ENCODE data around the gene FHAD1. TPM values are rescaled to one million over a fixed set of nuclear protein-coding genes. Genes with fewer than 3 reads are reported as not detected.

The FHAD1 gene
- total and polyA plus RNA-seq, 2 donors (not counting 3 experiments of a cell fraction or from before 2014, with no cell fraction given), result 0.04 to 0.69 TPM

- DNase-seq (ENCODE audit: low read depth, low spot score), result no peak
- ChIA-PET CTCF (interaction anchor here (1.1 to 1.6 kb wide), 6 partner anchors 11 to 171 kb away, joined by 3 to 17 read pairs (median 3); no protein-coding TSS in a partner anchor), POLR2A (no interaction called here)
- no TSS peak for BruUV-seq (replicated peaks)
- Histone ChIP-seq H3K9ac (replicated peaks; ENCODE audit: extremely low read depth, insufficient read depth, low read length) (no peak overlapping the region), H3K4me3 (replicated peaks in 1 of 3; ENCODE audit: insufficient read depth in 1 of 3, low read depth in 1 of 3, low read length in 3 of 3) (no peak overlapping the region), H4K20me1 (replicated peaks; ENCODE audit: control insufficient read depth, extremely low read depth, insufficient read depth, low read length) (no peaks in the 10 kb centered on the region), H3K9me1 (replicated peaks; ENCODE audit: control insufficient read depth, extremely low read depth, insufficient read depth, low read length) (no peaks in the 10 kb centered on the region), H3K4me1 (ENCODE audit: control insufficient read depth, extremely low read depth, insufficient read depth, low read length) (no peaks in the 10 kb centered on the region), H3K36me3 (ENCODE audit: control insufficient read depth in 2 of 2, extremely low read depth in 1 of 2, insufficient read depth in 2 of 2, low read length in 2 of 2) (no peaks in the 10 kb centered on the region), H2AFZ (ENCODE audit: low read depth, low read length) (no peak overlapping the region), H3K9me3 (replicated peaks; ENCODE audit: control insufficient read depth, insufficient read depth, low read length) (no peaks in the 10 kb centered on the region), H3K27me3 (ENCODE audit: control insufficient read depth in 2 of 2, insufficient read depth in 2 of 2, low read length in 2 of 2) (peaks cover 0 to 2% of the 10 kb centered on the region in 2 experiments), H3K79me2 (ENCODE audit: control insufficient read depth, insufficient read depth, low read length) (no peaks in the 10 kb centered on the region), H3K27ac (ENCODE audit: insufficient read depth, low read depth, low read length) (no peak overlapping the region), H3K4me2 (ENCODE audit: insufficient read depth, low read length) (no peak overlapping the region)
- no peak for TF ChIP-seq FOS (IDR thresholded peaks at IDR 0.05; ENCODE audit: borderline replicate concordance, insufficient read depth, low read length)
- FAIRE-seq, result no peak
- dilution Hi-C loops (cut with MboI; ENCODE audit: extremely low pct_ligation_motif_present, low sequenced_read_pairs), result no loop called here
- intact Hi-C loops (cut with micrococcal nuclease), result no loop called here
These were observed 52.2 kb downstream of the FHAD1 start for GRCh38 chr1:15299179-15299578.

GRCh38 chr1:15299806-15300205 is 52.8 kb downstream of the FHAD1 start:
- peak; percentile 13 for DNase-seq (ENCODE audit: low read depth, low spot score)
- intact Hi-C loops (cut with micrococcal nuclease), result no loop called here
- H3K27ac ChIP-seq (ENCODE audit: insufficient read depth, low read depth, low read length), result no peak overlapping the region
- dilution Hi-C loops (cut with MboI; ENCODE audit: extremely low pct_ligation_motif_present, low sequenced_read_pairs), result no loop called here
- H3K79me2 ChIP-seq (ENCODE audit: control insufficient read depth, insufficient read depth, low read length), result no peaks in the 10 kb centered on the region
- H2AFZ ChIP-seq (ENCODE audit: low read depth, low read length), result no peak overlapping the region
- FAIRE-seq, result no peak
- no peaks in the 10 kb centered on the region for H3K9me1 ChIP-seq (replicated peaks; ENCODE audit: control insufficient read depth, extremely low read depth, insufficient read depth, low read length)
- peaks cover 0 to 2% of the 10 kb centered on the region in 2 experiments for H3K27me3 ChIP-seq (ENCODE audit: control insufficient read depth in 2 of 2, insufficient read depth in 2 of 2, low read length in 2 of 2)
- CTCF ChIA-PET, result interaction anchor here (1.1 to 1.6 kb wide), 4 partner anchors 11 to 171 kb away, joined by 3 to 17 read pairs (median 3); no protein-coding TSS in a partner anchor
- H3K4me2 ChIP-seq (ENCODE audit: insufficient read depth, low read length), result no peak overlapping the region
- POLR2A ChIA-PET, result no interaction called here
- H3K36me3 ChIP-seq (ENCODE audit: control insufficient read depth in 2 of 2, extremely low read depth in 1 of 2, insufficient read depth in 2 of 2, low read length in 2 of 2), result no peaks in the 10 kb centered on the region
- no TSS peak for BruUV-seq (replicated peaks)
- H3K9ac ChIP-seq (replicated peaks; ENCODE audit: extremely low read depth, insufficient read depth, low read length), result no peak overlapping the region
- H3K4me1 ChIP-seq (ENCODE audit: control insufficient read depth, extremely low read depth, insufficient read depth, low read length), result no peaks in the 10 kb centered on the region
- no peaks in the 10 kb centered on the region for H3K9me3 ChIP-seq (replicated peaks; ENCODE audit: control insufficient read depth, insufficient read depth, low read length)
- H4K20me1 ChIP-seq (replicated peaks; ENCODE audit: control insufficient read depth, extremely low read depth, insufficient read depth, low read length), result no peaks in the 10 kb centered on the region
- TF ChIP-seq CTCF (IDR thresholded peaks at IDR 0.05; ENCODE audit: extremely low read depth in 1 of 2, insufficient read depth in 1 of 2, low read depth in 1 of 2, low read length in 2 of 2) (no peak), MAX (IDR thresholded peaks at IDR 0.05; ENCODE audit: insufficient read depth, insufficient read length) (no peak), FOS (IDR thresholded peaks at IDR 0.05; ENCODE audit: borderline replicate concordance, insufficient read depth, low read length) (no peak), JUN (IDR thresholded peaks at IDR 0.05; ENCODE audit: borderline replicate concordance, insufficient read depth, insufficient read length, low read depth) (no peak), GATA2 (IDR thresholded peaks at IDR 0.05; ENCODE audit: insufficient read depth, insufficient read length, low read depth, low read length) (no peak), POLR2AphosphoS5 (IDR thresholded peaks at IDR 0.05; ENCODE audit: insufficient read depth, low read depth, low read length) (no peak), EZH2 (IDR thresholded peaks at IDR 0.05; ENCODE audit: borderline replicate concordance, low read depth, low read length, severe bottlenecking) (no peak), POLR2A (IDR thresholded peaks at IDR 0.05; ENCODE audit: low read depth, low read length) (no peak)
- H3K4me3 ChIP-seq (replicated peaks in 1 of 3; ENCODE audit: insufficient read depth in 1 of 3, low read depth in 1 of 3, low read length in 3 of 3), result no peak overlapping the region

Measured in endothelial cell of umbilical vein (primary cell).